Measurements from ENCODE around the gene POLR3K. TPM values are rescaled to one million over a fixed set of nuclear protein-coding genes. Genes with fewer than 3 reads are reported as not detected.

The POLR3K gene
- total RNA-seq, 2 experiments from 2014 or later = 26.2 to 74.1 TPM

- Histone ChIP-seq H2AFZ (ENCODE audit: low read length) (no peak overlapping the region), H3K36me3 (ENCODE audit: insufficient read depth, low read length) (peaks cover 90% of the 10 kb centered on the region), H3K27ac (ENCODE audit: low read depth, low read length, poor library complexity, severe bottlenecking) (no peak overlapping the region), H3K4me3 (ENCODE audit: low read depth, low read length, poor library complexity, severe bottlenecking) (no peak overlapping the region), H3K4me1 (ENCODE audit: insufficient read depth, low read length, poor library complexity, severe bottlenecking) (peaks cover 19% of the 10 kb centered on the region), H3K9me3 (ENCODE audit: low read length) (no peaks in the 10 kb centered on the region), H3K79me2 (ENCODE audit: insufficient read depth, low read depth, low read length) (peaks cover 26% of the 10 kb centered on the region; the same call in 1 of the 2 replicates), H3K9me2 (ENCODE audit: insufficient read depth, low read length) (no peaks in the 10 kb centered on the region), H4K20me1 (ENCODE audit: insufficient read depth, low read length) (peaks cover 12% of the 10 kb centered on the region; the same call in 1 of the 2 replicates), H3K4me2 (ENCODE audit: low read length) (no peak overlapping the region)
- DNase-seq (ENCODE audit: low spot score) = no peak
- intact Hi-C loops (cut with micrococcal nuclease; ENCODE audit: unreplicated experiment) = no loop called here
- TF ChIP-seq EZH2phosphoT487 (IDR thresholded peaks at IDR 0.05; ENCODE audit: borderline replicate concordance, low read depth, low read length) (no peak), CTCF (conservative IDR thresholded peaks at IDR 0.05; ENCODE audit: low read length) (no peak)
- ChIA-PET POLR2A (no interaction called here), CTCF (ENCODE audit: unreplicated experiment) (no interaction called here)
- no TSS peak for BruUV-seq (replicated peaks)
Observed at GRCh38 chr16:42691-43090, 10.7 kb downstream of the POLR3K start.

- Histone ChIP-seq H3K36me3 (ENCODE audit: insufficient read depth, low read length) (peaks cover 91% of the 10 kb centered on the region), H3K4me2 (ENCODE audit: low read length) (no peak overlapping the region), H4K20me1 (ENCODE audit: insufficient read depth, low read length) (peaks cover 12% of the 10 kb centered on the region; the same call in 1 of the 2 replicates), H3K4me1 (ENCODE audit: insufficient read depth, low read length, poor library complexity, severe bottlenecking) (peaks cover 19% of the 10 kb centered on the region), H3K27ac (ENCODE audit: low read depth, low read length, poor library complexity, severe bottlenecking) (no peak overlapping the region), H3K79me2 (ENCODE audit: insufficient read depth, low read depth, low read length) (peaks cover 23% of the 10 kb centered on the region; the same call in 1 of the 2 replicates), H3K9me2 (ENCODE audit: insufficient read depth, low read length) (no peaks in the 10 kb centered on the region), H2AFZ (ENCODE audit: low read length) (no peak overlapping the region), H3K4me3 (ENCODE audit: low read depth, low read length, poor library complexity, severe bottlenecking) (no peak overlapping the region), H3K9me3 (ENCODE audit: low read length) (no peaks in the 10 kb centered on the region)
- ChIA-PET POLR2A (no interaction called here), CTCF (ENCODE audit: unreplicated experiment) (no interaction called here)
- TF ChIP-seq EZH2phosphoT487 (IDR thresholded peaks at IDR 0.05; ENCODE audit: borderline replicate concordance, low read depth, low read length) = no peak
- TF ChIP-seq CTCF (conservative IDR thresholded peaks at IDR 0.05; ENCODE audit: low read length) = no peak
- intact Hi-C loops (cut with micrococcal nuclease; ENCODE audit: unreplicated experiment) = no loop called here
- no TSS peak for BruUV-seq (replicated peaks)
- DNase-seq (ENCODE audit: low spot score) = no peak
Observed at GRCh38 chr16:42069-42457, 11.3 kb downstream of the POLR3K start.

- POLR2A ChIA-PET = no interaction called here
- H3K79me2 ChIP-seq (ENCODE audit: insufficient read depth, low read depth, low read length) = peaks cover 18% of the 10 kb centered on the region; the same call in 1 of the 2 replicates
- no peak overlapping the region for H3K4me3 ChIP-seq (ENCODE audit: low read depth, low read length, poor library complexity, severe bottlenecking)
- peaks cover 89% of the 10 kb centered on the region for H3K36me3 ChIP-seq (ENCODE audit: insufficient read depth, low read length)
- no peak overlapping the region for H3K27ac ChIP-seq (ENCODE audit: low read depth, low read length, poor library complexity, severe bottlenecking)
- DNase-seq (ENCODE audit: low spot score) = no peak
- intact Hi-C loops (cut with micrococcal nuclease; ENCODE audit: unreplicated experiment) = no loop called here
- no TSS peak for BruUV-seq (replicated peaks)
- peaks cover 12% of the 10 kb centered on the region; the same call in 1 of the 2 replicates for H4K20me1 ChIP-seq (ENCODE audit: insufficient read depth, low read length)
- no peak for TF ChIP-seq CTCF (conservative IDR thresholded peaks at IDR 0.05; ENCODE audit: low read length)
- no peak for TF ChIP-seq EZH2phosphoT487 (IDR thresholded peaks at IDR 0.05; ENCODE audit: borderline replicate concordance, low read depth, low read length)
- no peaks in the 10 kb centered on the region for H3K9me2 ChIP-seq (ENCODE audit: insufficient read depth, low read length)
- H2AFZ ChIP-seq (ENCODE audit: low read length) = no peak overlapping the region
- no peak overlapping the region for H3K4me2 ChIP-seq (ENCODE audit: low read length)
- H3K4me1 ChIP-seq (ENCODE audit: insufficient read depth, low read length, poor library complexity, severe bottlenecking) = peaks cover 19% of the 10 kb centered on the region
- CTCF ChIA-PET (ENCODE audit: unreplicated experiment) = no interaction called here
- H3K9me3 ChIP-seq (ENCODE audit: low read length) = no peaks in the 10 kb centered on the region
Observed at GRCh38 chr16:41439-42068, 11.9 kb downstream of the POLR3K start.
